OCI-LY1 (cell line): Measurements from ENCODE around the gene VSTM4.

Experiments
- H2AFZ ChIP-seq: fragments of 200-600 bp; sonication (generic), shearing (Covaris generic); 2 replicates; pipeline ENCODE4 v1.6.0; 2014; ENCODE audit warnings: antibody characterized with exemption, mild to moderate bottlenecking, low read length
- H3F3A ChIP-seq: fragments of 200-600 bp; sonication (generic), shearing (Covaris generic); 2 replicates; pipeline ENCODE4 v1.6.0; 2014; ENCODE audit warnings: mild to moderate bottlenecking, antibody characterized with exemption, low read length, moderate library complexity; ENCODE audit not compliant: insufficient read depth
- H3K27ac ChIP-seq: fragments of 200-600 bp; sonication (generic); 2 replicates; pipeline ENCODE4 v1.5.1; 2014; ENCODE audit warnings: low read length, mixed run types, mild to moderate bottlenecking, low read depth; ENCODE audit not compliant: poor library complexity, severe bottlenecking
- H3K27me3 ChIP-seq: fragments of 200-600 bp; sonication (generic); 2 replicates; pipeline ENCODE4 v1.6.0; 2014; ENCODE audit warnings: antibody characterized with exemption, mild to moderate bottlenecking, low read length, moderate library complexity; ENCODE audit not compliant: insufficient read depth
- H3K36me3 ChIP-seq: fragments of 200-600 bp; sonication (generic); 2 replicates; pipeline ENCODE4 v1.6.1; 2014; ENCODE audit warnings: mild to moderate bottlenecking, antibody characterized with exemption, low read length, moderate library complexity, mixed read lengths; ENCODE audit not compliant: insufficient read depth
- H3K4me1 ChIP-seq: fragments of 200-600 bp; sonication (generic); 2 replicates; pipeline ENCODE4 v1.5.1; 2014; ENCODE audit warnings: mild to moderate bottlenecking, low read length, moderate library complexity; ENCODE audit not compliant: insufficient read depth, severe bottlenecking
- H3K4me2 ChIP-seq: fragments of 200-600 bp; sonication (generic), shearing (Covaris generic); 2 replicates; pipeline ENCODE4 v1.6.1; 2014; ENCODE audit warnings: low read length
- H3K4me3 ChIP-seq: fragments of 200-600 bp; sonication (generic); 2 replicates; pipeline ENCODE4 v1.5.1; 2014; ENCODE audit warnings: low read length, low read depth, mild to moderate bottlenecking, mixed read lengths; ENCODE audit not compliant: poor library complexity, severe bottlenecking
- H3K79me2 ChIP-seq: fragments of 200-600 bp; shearing (Covaris generic); 2 replicates; pipeline ENCODE4 v1.6.1; 2016; ENCODE audit warnings: mixed run types, low read length, mixed read lengths; ENCODE audit not compliant: insufficient read depth
- H3K9ac ChIP-seq: fragments of 200-600 bp; sonication (generic), shearing (Covaris generic); 2 replicates; pipeline ENCODE4 v1.6.1; 2014; ENCODE audit warnings: mild to moderate bottlenecking, low read length, mixed read lengths
- H3K9me2 ChIP-seq: fragments of 200-600 bp; sonication (generic), shearing (Covaris generic); 2 replicates; pipeline ENCODE4 v1.6.1; 2014; ENCODE audit warnings: low read depth, mild to moderate bottlenecking, low read length, mixed read lengths
- H3K9me3 ChIP-seq: fragments of 200-600 bp; shearing (Covaris generic); 2 replicates; pipeline ENCODE4 v1.6.1; 2014; ENCODE audit warnings: low read length, mixed read lengths
- H4K20me1 ChIP-seq: fragments of 200-600 bp; sonication (generic), shearing (Covaris generic); 2 replicates; pipeline ENCODE4 v1.6.0; 2016; ENCODE audit warnings: mild to moderate bottlenecking, low read length; ENCODE audit not compliant: insufficient read depth
- EZH2 ChIP-seq: fragments of 200-600 bp; sonication (generic), shearing (Covaris generic); IDR thresholded peaks from 2 replicates; pipeline ENCODE4 v1.8.0; 2017; ENCODE audit warnings: borderline replicate concordance, mixed run types, mild to moderate bottlenecking, antibody characterized with exemption, low read length, moderate library complexity, mixed read lengths
- TF ChIP-seq, protein P1 (sequence below): fragments of 200-600 bp; sonication (generic), shearing (Covaris generic); IDR thresholded peaks from 2 replicates; pipeline ENCODE4 v1.5.1; 2017; ENCODE audit warnings: mild to moderate bottlenecking, antibody characterized with exemption, low read length, moderate library complexity, mixed read lengths

VSTM4 gene

GRCh38 chr10:49143249-49143648, 27.9 kb upstream of the VSTM4 start:
- H3K27ac ChIP-seq, result no peak overlapping the region
- H2AFZ ChIP-seq, result no peak overlapping the region
- H4K20me1 ChIP-seq, result no peaks in the 10 kb centered on the region
- no peaks in the 10 kb centered on the region for H3K9me3 ChIP-seq
- H3K9ac ChIP-seq, result no peak overlapping the region
- no peaks in the 10 kb centered on the region for H3K9me2 ChIP-seq
- no peaks in the 10 kb centered on the region for H3K27me3 ChIP-seq
- H3K4me3 ChIP-seq, result no peak overlapping the region
- no peaks in the 10 kb centered on the region for H3K36me3 ChIP-seq
- TF ChIP-seq, protein P1, sequence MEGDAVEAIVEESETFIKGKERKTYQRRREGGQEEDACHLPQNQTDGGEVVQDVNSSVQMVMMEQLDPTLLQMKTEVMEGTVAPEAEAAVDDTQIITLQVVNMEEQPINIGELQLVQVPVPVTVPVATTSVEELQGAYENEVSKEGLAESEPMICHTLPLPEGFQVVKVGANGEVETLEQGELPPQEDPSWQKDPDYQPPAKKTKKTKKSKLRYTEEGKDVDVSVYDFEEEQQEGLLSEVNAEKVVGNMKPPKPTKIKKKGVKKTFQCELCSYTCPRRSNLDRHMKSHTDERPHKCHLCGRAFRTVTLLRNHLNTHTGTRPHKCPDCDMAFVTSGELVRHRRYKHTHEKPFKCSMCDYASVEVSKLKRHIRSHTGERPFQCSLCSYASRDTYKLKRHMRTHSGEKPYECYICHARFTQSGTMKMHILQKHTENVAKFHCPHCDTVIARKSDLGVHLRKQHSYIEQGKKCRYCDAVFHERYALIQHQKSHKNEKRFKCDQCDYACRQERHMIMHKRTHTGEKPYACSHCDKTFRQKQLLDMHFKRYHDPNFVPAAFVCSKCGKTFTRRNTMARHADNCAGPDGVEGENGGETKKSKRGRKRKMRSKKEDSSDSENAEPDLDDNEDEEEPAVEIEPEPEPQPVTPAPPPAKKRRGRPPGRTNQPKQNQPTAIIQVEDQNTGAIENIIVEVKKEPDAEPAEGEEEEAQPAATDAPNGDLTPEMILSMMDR, result no peak
- TF ChIP-seq EZH2, result no peak
- no peaks in the 10 kb centered on the region for H3F3A ChIP-seq
- no peaks in the 10 kb centered on the region for H3K4me1 ChIP-seq
- H3K79me2 ChIP-seq, result no peaks in the 10 kb centered on the region
- no peak overlapping the region for H3K4me2 ChIP-seq

- no peak overlapping the region for H3K4me3 ChIP-seq
- H3K9ac ChIP-seq, result no peak overlapping the region
- H3K9me3 ChIP-seq, result peaks cover under 1% of the 10 kb centered on the region; the same call in 1 of the 2 replicates
- no peak overlapping the region for H2AFZ ChIP-seq
- peaks cover 4% of the 10 kb centered on the region; the same call in 1 of the 2 replicates for H3K27me3 ChIP-seq
- H3K9me2 ChIP-seq, result no peaks in the 10 kb centered on the region
- no peak overlapping the region for H3K4me2 ChIP-seq
- no peaks in the 10 kb centered on the region for H3K4me1 ChIP-seq
- TF ChIP-seq, protein P1, result no peak
- no peak for TF ChIP-seq EZH2
- no peaks in the 10 kb centered on the region for H3K36me3 ChIP-seq
- H3K79me2 ChIP-seq, result no peaks in the 10 kb centered on the region
- no peaks in the 10 kb centered on the region for H4K20me1 ChIP-seq
- H3K27ac ChIP-seq, result no peak overlapping the region
- no peaks in the 10 kb centered on the region for H3F3A ChIP-seq
These were observed 26.4 kb upstream of the VSTM4 start for GRCh38 chr10:49141541-49142332.

DNA sequence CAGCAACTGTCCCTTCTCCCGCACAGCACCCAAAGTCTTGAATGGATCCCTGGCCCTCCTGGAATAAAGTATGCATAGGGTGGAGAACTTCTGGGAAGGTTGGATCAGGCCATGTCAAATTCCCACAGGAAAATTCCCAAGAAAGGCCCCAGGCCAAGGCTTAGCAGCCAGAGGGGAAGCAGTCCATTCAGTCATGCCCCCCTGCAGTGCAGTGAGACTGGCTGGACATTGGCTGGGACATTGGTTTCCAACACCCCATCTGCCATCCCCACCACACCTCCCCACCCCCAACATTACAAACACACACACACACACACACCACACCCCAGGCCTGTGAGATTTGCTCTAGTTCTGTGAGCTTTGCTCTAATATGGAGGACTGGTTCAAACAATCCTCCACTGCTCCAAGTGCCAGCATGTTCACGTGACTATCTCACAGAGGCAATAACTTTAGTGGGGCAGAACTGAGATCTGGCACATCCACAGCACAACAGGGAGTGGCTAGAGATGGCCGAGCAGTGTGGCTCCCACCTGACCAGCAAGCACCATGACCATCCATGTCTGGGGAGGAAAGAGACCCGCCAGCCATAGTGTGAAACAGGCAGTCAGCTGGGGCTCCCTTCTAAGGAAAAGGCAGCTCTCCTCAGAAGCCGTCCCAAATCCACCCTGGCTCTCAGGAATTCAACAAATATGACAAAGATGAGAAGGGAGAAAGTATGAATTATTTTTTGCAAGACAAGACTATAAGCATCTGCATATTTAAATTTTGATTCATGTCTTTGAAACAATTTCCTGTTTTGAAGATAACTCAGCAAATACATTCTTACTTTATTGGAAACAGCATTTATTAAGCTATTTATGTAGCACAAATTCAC, 25.2 kb upstream of the VSTM4 start:
- Histone ChIP-seq H3K27me3 (peaks cover 4% of the 10 kb centered on the region; the same call in 1 of the 2 replicates), H3K9me2 (no peaks in the 10 kb centered on the region), H3K9ac (no peak overlapping the region), H3K79me2 (no peaks in the 10 kb centered on the region), H2AFZ (no peak overlapping the region), H3K4me1 (peaks cover 8% of the 10 kb centered on the region), H4K20me1 (no peaks in the 10 kb centered on the region), H3F3A (no peaks in the 10 kb centered on the region), H3K9me3 (peaks cover 6% of the 10 kb centered on the region; the same call in 1 of the 2 replicates), H3K36me3 (no peaks in the 10 kb centered on the region), H3K27ac (no peak overlapping the region), H3K4me3 (no peak overlapping the region), H3K4me2 (no peak overlapping the region)
- TF ChIP-seq, protein P1, result no peak
